ENCODE measurements around the gene PLAAT5. TPM values are rescaled to one million over a fixed set of nuclear protein-coding genes. Genes with fewer than 3 reads are reported as not detected.

The PLAAT5 gene
- total RNA-seq, 1 donor from 2014 or later, result 3.1 TPM

DNA sequence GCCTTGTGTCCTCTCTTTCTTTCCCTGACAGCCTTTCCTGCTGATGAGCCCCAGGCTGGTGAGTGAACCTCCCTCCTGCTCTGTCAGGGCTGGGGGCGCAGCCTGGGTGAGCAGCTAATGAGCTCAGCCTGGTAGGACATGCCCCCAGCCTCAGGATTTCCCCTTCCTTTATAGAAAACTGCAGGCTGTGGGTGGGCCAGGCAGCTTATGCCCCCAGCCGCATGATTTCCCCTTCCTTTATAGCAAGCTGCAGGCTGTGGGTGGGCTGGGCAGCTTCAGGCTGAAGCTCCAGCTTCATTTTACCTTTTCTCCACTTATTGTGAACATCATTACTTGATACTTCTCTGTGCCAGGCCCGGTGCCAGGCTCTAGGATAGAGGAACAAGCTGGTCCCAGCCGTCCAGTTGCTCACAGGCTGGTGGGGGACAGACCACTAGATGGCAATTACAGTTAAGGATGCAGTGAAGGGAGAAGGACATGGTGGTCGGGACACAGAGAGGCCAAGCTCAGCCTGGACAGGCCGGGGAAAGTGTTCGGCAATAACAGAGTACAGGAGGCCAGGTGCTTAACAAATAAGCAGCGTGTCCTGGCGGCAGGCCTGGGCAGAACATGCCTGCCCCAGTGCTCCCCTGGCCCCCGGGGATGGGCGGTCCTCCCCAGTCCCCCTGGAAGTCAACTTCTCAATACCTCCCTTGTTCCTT lies 20.2 kb upstream of the PLAAT5 start:
- DNase-seq, result no peak

GRCh38 chr11:63510360-63511047 lies 19.5 kb upstream of the PLAAT5 start:
- peak; percentile 64 for DNase-seq

GRCh38 chr11:63508745-63509144 lies 17.8 kb upstream of the PLAAT5 start:
- no peak for DNase-seq

DNA sequence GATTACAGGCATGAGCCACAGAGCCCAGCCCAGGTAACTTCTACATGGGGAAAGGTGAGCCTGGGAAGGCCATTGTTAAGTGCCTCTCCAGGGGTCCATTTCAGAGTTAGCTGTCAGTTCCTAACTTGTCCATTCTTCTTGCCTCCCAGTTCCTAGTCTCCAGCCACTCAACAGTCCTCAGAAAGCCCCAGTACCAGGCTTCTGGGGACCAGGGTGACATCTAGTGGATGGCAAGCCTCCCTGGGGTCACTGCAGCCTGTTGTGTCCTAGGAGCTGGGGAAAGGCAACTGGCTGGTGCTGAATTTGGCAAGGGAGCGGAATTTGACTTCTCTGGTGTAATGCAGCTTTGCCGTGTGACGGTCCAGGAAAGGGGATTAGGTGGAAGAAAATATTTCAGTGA lies 17.0 kb upstream of the PLAAT5 start:
- peak; percentile 40 for DNase-seq

GRCh38 chr11:63507511-63507910 lies 16.5 kb upstream of the PLAAT5 start:
- DNase-seq, result no peak

GRCh38 chr11:63506876-63507275 lies 15.9 kb upstream of the PLAAT5 start:
- no peak for DNase-seq

GRCh38 chr11:63505857-63506528 lies 15.0 kb upstream of the PLAAT5 start, which contains the start of gene LGALS12:
Gene LGALS12, plus strand, starts transcription at chr11:63506084. Its CDS starts 375 bp downstream, at chr11:63506459.
- DNase-seq, result no peak

DNA sequence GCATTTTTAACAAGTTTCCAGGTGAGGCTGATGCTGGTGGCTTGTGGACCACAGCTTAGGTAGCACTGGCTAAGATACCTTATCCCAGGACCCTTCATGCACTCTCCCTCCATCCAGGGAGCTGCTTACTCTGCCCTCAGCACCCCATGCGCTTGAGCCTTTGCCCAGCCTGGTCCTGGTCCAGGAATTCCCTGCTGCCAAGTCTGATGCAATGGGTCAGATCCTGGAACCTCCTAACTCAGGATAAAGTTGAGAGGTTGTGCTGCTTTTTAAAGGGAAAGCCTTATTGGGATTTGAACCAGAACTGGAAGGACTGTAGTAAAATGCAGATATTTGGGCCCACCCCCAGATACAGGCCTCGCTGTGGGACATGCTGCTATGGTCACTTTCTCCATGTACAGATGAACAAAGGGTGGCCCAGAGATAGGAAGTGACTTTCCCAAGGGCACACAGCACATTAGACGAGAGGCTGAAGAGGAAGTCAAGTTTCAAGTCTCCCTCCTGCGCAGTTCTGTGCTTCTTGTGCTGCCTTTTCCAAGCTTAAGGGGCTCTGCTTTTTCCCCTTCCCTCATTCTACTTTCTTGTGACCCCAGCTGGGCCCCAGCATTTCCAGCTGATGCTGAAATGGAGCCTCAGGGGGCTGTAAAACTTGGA lies 14.1 kb upstream of the PLAAT5 start:
- no peak for DNase-seq

DNA sequence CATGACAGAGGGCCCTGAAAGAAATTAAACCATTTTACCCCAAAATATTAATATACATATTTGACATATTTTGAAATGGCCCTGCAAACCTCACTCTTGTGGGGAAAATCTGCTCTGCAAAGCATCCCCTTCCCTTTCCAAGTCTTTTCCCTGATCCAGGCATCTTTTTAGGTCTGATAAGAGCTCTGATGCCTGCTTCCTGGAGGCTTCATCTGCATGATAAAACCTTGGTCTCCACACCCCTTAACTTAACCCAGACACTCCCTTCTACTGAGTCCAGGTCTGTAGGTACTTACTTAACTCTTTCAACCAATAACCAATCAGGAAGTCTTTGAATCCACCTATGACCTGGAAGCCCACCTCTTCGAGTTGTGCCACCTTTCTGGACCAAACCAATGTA lies 13.1 kb upstream of the PLAAT5 start:
- DNase-seq, result no peak

DNA sequence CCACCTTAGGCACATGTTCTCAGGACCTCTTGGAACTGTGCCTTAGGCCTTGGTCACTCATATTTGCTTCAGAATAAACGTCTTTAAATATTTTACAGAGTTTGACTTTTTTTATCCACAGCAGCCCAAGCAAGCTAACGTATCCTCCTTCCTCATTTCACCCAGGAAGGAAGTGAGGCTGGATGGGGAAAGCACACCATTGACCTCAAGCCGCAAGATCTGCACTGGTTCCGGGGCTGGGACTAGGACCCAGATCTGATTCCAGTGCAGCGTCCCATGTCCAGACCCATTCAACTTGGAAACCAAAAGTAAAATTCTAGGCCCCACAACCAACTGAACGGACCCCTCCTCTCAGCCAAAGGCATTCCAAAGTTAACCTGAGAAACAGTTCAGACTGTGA lies 12.5 kb upstream of the PLAAT5 start:
- no peak for DNase-seq

GRCh38 chr11:63502252-63502820 lies 11.4 kb upstream of the PLAAT5 start:
- no peak for DNase-seq

- DNase-seq, result no peak
Observed at GRCh38 chr11:63501236-63501635, 10.3 kb upstream of the PLAAT5 start.

GRCh38 chr11:63499874-63500273 lies 8.9 kb upstream of the PLAAT5 start:
- no peak for DNase-seq

DNA sequence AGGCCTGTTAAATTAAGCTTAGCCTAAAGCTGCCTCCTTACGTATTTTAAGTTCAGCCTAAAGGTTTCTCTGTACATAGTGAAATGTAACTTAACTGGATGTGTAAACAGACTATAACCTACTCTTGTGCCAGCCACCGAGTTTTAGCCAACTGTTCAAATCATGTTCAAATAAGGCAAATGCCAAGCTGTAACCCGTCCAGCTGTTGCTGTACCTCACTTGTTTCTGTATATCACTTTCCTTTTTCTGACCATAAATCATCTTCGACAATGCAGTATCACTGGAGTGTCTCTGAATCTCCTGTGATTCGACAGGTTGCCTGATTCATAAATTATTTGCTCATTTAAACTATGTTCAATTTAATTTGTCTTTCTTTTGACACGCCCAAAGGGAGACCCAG lies 4.0 kb upstream of the PLAAT5 start:
- no peak for DNase-seq

DNA sequence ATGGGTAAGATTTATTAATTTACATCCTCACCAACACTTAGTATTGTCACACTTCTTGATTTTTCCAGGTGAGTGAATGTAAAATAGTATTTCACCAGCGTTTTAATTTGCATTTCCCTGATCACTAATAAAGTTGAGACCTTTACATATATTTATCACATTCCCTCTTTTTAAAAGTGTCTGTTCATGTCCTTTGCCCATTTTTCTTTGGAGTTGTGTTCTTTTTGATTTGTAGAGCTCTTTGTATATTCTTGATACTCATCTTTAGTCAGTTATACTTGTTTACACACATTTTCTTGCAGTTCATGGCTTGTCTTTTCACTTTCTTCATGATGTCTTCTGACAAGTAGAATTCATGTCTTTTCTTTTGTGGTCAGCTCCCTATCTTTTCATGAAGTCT lies 2.2 kb upstream of the PLAAT5 start:
- no peak for DNase-seq

DNA sequence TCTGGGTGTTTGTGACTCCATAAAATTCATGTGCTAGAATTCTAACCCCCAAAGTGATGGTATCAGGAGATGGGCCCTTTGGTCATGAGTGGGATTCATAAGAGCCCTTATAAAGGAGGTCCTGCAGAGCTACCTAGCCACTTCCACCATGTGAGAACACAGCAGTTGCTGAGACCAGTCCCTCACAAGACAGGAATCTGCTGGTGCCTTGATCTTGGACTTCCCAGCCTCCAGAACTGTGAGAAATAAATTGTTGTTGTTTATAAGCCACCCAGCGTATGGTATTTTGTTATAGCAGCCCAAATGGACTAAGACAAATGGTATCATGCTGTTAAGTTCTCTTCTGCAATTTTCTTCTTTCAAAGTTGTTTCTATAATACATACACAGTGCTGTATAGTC lies 1.5 kb upstream of the PLAAT5 start:
- DNase-seq, result no peak

- DNase-seq, result no peak
Observed at GRCh38 chr11:63491636-63492372, 837 bp upstream of the PLAAT5 start.

GRCh38 chr11:63491240-63491587 lies 247 bp upstream of the PLAAT5 start:
- no peak for DNase-seq

DNA sequence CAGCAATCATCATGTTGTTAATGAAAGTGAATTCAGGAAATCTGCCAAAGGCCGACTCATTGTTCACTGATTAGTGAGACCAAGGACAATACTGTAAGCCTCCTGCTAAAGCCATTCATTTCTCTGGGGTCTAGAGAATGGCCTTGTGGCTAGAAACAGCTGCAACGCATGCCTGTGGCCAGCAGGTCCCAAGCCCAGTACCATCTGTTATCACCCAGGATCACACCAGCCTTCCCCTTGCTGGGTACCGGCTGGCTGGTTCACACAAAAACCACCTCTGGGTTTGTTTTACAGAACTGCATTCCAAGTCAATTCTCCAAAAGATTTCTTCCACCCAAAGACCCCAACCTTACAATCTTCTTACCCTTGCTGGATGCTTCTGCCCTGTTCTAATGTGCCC lies 1.1 kb downstream of the PLAAT5 start:
- no peak for DNase-seq

DNA sequence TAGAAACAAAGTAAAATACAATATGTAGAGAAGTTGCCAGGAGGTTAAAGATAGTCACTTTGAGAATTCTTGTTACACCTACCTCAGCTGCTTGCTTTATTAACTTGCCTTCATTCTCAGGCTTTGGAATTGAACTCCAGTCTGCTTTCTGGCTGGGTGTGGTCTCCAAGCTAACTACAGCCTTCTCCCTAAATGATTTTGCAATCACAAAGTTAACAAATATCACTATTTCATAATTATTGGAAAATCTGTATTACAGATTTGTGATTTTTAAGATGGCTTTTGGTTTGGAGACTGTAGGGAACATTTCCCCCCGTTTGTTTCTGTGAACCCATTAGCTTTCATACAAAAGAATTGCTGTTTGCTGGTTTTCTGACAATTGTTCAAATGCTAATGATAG lies 2.2 kb downstream of the PLAAT5 start:
- DNase-seq, result no peak

- no peak for DNase-seq
Observed at GRCh38 chr11:63485777-63486176, 5.2 kb downstream of the PLAAT5 start.

GRCh38 chr11:63480039-63480438 lies 10.9 kb downstream of the PLAAT5 start:
- DNase-seq, result no peak
